ENCODE data around the gene AMN1.

Gene AMN1

DNA sequence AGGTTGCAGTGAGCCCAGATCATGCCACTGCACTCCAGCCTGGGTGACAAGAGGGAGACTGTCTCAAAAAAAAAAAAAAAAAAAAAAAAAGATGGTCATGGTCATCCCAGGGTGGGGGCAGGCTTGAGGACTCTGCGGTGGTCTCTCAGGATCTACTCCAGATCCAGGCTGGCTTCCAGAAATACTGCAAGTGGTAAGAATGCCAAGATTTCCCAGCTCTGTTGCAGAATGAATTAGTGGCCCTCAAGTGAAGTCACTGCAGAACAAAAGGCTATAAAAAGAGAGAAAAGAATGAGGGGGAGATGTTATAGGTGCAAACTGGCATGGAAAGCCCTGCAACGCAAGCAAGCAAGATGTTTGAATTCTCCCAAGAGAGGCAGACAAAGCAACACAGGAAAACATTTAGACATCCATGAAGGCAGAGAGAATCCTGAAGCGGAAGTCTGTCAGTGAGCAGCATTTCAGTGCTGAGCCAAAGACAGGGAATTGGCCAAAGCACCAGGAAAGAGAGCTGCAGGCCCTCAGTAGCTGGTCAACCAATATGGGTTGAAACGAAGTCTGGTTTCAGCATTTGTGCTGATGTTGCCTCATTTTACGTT lies 101.3 kb downstream of the AMN1 start:
- DNase-seq: no peak

- no peak for DNase-seq
Observed at GRCh38 chr12:31626270-31626995, 102.4 kb downstream of the AMN1 start.

- no peak for DNase-seq
Observed at GRCh38 chr12:31622038-31622437, 106.8 kb downstream of the AMN1 start.
